ENCODE results near the gene CYSTM1. TPM values are rescaled to one million over a fixed set of nuclear protein-coding genes. Genes with fewer than 3 reads are reported as not detected.
A peak's percentile ranks its signal among the peaks of the same experiment; 100 is the strongest.
"Not testable (repeated sequence)": the region's sequence is repeated elsewhere in the genome, so short reads cannot be mapped to it uniquely, and the experiment has no call there.

Gene CYSTM1
- total RNA-seq, 1 donor from 2014 or later: 8.8 TPM

- DNase-seq: no peak
These were observed 3.6 kb downstream of the CYSTM1 start for GRCh38 chr5:140178482-140179116.

- DNase-seq: no peak
These were observed 6.1 kb downstream of the CYSTM1 start for GRCh38 chr5:140181002-140181483.

- no peak for DNase-seq
These were observed 6.5 kb downstream of the CYSTM1 start for GRCh38 chr5:140181525-140181924.

- peak; percentile 11 for DNase-seq
These were observed 7.2 kb downstream of the CYSTM1 start for GRCh38 chr5:140182075-140182711.

- DNase-seq: peak; percentile 21
These were observed 7.9 kb downstream of the CYSTM1 start for GRCh38 chr5:140182803-140183367.

GRCh38 chr5:140185409-140185808 lies 10.4 kb downstream of the CYSTM1 start:
- DNase-seq: no peak

GRCh38 chr5:140186267-140186671 lies 11.3 kb downstream of the CYSTM1 start:
- no peak for DNase-seq

- DNase-seq: no peak
These were observed 14.3 kb downstream of the CYSTM1 start for GRCh38 chr5:140189253-140189652.

GRCh38 chr5:140189977-140190871 lies 15.2 kb downstream of the CYSTM1 start:
- DNase-seq: peak; percentile 71

GRCh38 chr5:140190872-140191218 lies 15.9 kb downstream of the CYSTM1 start:
- no peak for DNase-seq

- no peak for DNase-seq
These were observed 17.9 kb downstream of the CYSTM1 start for GRCh38 chr5:140192715-140193430.

GRCh38 chr5:140194662-140195061 lies 19.7 kb downstream of the CYSTM1 start:
- DNase-seq: no peak

GRCh38 chr5:140196115-140196814 lies 21.3 kb downstream of the CYSTM1 start:
- peak; percentile 27 for DNase-seq

- no peak for DNase-seq
These were observed 22.0 kb downstream of the CYSTM1 start for GRCh38 chr5:140197023-140197422.

- DNase-seq: not testable (repeated sequence)
These were observed 23.9 kb downstream of the CYSTM1 start for GRCh38 chr5:140198915-140199314.

- DNase-seq: no peak
These were observed 27.1 kb downstream of the CYSTM1 start for GRCh38 chr5:140202078-140202477.

GRCh38 chr5:140202610-140203009 lies 27.6 kb downstream of the CYSTM1 start:
- no peak for DNase-seq

- peak; percentile 71 for DNase-seq
These were observed 30.2 kb downstream of the CYSTM1 start for GRCh38 chr5:140205216-140205615.

- no peak for DNase-seq
These were observed 31.0 kb downstream of the CYSTM1 start for GRCh38 chr5:140205952-140206351.

GRCh38 chr5:140207250-140207964 lies 32.4 kb downstream of the CYSTM1 start:
- DNase-seq: no peak

GRCh38 chr5:140208065-140208464 lies 33.1 kb downstream of the CYSTM1 start:
- no peak for DNase-seq
